Osteocyte (in vitro differentiated cells): ENCODE measurements around the gene ASTN2. TPM values are rescaled to one million over a fixed set of nuclear protein-coding genes. Genes with fewer than 3 reads are reported as not detected.

Experiments used
- DNase-seq: peaks from one replicate; pipeline ENCODE4 v3.0.0; 2021; ENCODE audit warnings: mixed read lengths; ENCODE audit not compliant: unreplicated experiment; ENCODE audit errors: extremely low spot score
- H3K27ac Mint-ChIP-seq: one replicate; pipeline ENCODE4 v1.8.0; 2021; ENCODE audit warnings: mild to moderate bottlenecking, mixed read lengths; ENCODE audit not compliant: unreplicated experiment
- H3K27me3 Mint-ChIP-seq: one replicate; pipeline ENCODE4 v1.8.0; 2021; ENCODE audit warnings: mixed read lengths; ENCODE audit not compliant: unreplicated experiment
- H3K36me3 Mint-ChIP-seq: one replicate; pipeline ENCODE4 v1.8.0; 2021; ENCODE audit warnings: mixed read lengths; ENCODE audit not compliant: unreplicated experiment
- H3K4me1 Mint-ChIP-seq: one replicate; pipeline ENCODE4 v1.8.0; 2021; ENCODE audit warnings: mixed read lengths; ENCODE audit not compliant: unreplicated experiment
- H3K4me3 Mint-ChIP-seq: one replicate; pipeline ENCODE4 v1.8.0; 2021; ENCODE audit warnings: mild to moderate bottlenecking, moderate library complexity, mixed read lengths; ENCODE audit not compliant: unreplicated experiment
- H3K9me3 Mint-ChIP-seq: one replicate; pipeline ENCODE4 v1.8.0; 2021; ENCODE audit warnings: mixed read lengths; ENCODE audit not compliant: unreplicated experiment
- total RNA-seq: library from RNA; stranded (reverse); gene quantifications from 2 replicates; pipeline ENCODE4 v1.2.1, GENCODE V29; 2021
- TF ChIP-seq, protein P1 (sequence below): fragments of 200-600 bp; sonication (generic); IDR thresholded peaks from 2 replicates; pipeline ENCODE4 v1.5.0; 2021; ENCODE audit warnings: antibody characterized with exemption, mild to moderate bottlenecking, moderate library complexity

ASTN2 gene
- total RNA-seq, 1 donor from 2014 or later: 2.3 TPM

DNA sequence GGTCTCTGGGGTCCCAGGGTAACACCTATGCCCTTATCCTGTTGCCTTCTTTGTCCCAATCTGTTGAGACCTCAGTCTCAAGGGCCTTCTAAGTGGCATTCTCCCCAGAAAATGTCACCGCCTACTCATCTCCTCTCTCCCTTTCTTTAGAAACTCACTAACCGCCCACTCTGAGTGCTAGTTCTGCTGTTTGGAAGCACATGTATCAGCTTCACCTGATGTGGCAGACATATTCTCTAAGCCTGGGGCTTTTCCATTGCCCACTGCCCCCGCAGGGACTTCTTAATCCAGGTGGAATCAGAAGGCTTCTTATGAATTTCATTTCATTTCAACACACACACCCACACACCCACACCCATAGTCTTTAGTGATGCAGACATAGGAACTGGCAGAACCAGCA is 165.1 kb downstream of the ASTN2 start:
- no peak overlapping the region for H3K4me3 Mint-ChIP-seq
- H3K4me1 Mint-ChIP-seq: no peaks in the 10 kb centered on the region
- H3K9me3 Mint-ChIP-seq: no peaks in the 10 kb centered on the region
- no peak overlapping the region for H3K27ac Mint-ChIP-seq
- no peaks in the 10 kb centered on the region for H3K27me3 Mint-ChIP-seq
- no peaks in the 10 kb centered on the region for H3K36me3 Mint-ChIP-seq
- no peak for DNase-seq
- TF ChIP-seq, protein P1, sequence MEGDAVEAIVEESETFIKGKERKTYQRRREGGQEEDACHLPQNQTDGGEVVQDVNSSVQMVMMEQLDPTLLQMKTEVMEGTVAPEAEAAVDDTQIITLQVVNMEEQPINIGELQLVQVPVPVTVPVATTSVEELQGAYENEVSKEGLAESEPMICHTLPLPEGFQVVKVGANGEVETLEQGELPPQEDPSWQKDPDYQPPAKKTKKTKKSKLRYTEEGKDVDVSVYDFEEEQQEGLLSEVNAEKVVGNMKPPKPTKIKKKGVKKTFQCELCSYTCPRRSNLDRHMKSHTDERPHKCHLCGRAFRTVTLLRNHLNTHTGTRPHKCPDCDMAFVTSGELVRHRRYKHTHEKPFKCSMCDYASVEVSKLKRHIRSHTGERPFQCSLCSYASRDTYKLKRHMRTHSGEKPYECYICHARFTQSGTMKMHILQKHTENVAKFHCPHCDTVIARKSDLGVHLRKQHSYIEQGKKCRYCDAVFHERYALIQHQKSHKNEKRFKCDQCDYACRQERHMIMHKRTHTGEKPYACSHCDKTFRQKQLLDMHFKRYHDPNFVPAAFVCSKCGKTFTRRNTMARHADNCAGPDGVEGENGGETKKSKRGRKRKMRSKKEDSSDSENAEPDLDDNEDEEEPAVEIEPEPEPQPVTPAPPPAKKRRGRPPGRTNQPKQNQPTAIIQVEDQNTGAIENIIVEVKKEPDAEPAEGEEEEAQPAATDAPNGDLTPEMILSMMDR: no peak

DNA sequence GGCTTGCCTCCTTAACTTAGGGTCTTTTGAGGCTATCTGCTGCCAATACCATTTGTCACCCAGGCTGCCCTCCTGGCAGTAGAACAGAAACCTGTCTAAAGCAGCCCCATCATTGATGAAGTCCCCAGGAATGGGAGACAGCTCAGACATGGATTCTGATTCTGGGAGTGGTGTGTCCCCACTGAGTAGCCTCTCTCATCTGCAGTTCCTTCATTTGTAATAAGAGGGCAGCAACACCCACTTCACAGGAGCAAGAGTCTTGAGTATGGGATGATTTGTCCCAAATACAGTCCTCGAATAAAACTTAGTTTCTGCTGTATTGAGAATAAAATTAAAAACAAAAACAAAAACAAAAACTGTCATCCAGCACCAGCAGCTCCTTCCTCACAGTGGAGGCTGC is 167.6 kb downstream of the ASTN2 start:
- Mint-ChIP-seq H3K4me1 (no peaks in the 10 kb centered on the region), H3K9me3 (peaks cover 3% of the 10 kb centered on the region), H3K27ac (no peak overlapping the region), H3K4me3 (no peak overlapping the region), H3K36me3 (no peaks in the 10 kb centered on the region), H3K27me3 (no peaks in the 10 kb centered on the region)
- DNase-seq: no peak
- TF ChIP-seq, protein P1: peak; percentile 25

DNA sequence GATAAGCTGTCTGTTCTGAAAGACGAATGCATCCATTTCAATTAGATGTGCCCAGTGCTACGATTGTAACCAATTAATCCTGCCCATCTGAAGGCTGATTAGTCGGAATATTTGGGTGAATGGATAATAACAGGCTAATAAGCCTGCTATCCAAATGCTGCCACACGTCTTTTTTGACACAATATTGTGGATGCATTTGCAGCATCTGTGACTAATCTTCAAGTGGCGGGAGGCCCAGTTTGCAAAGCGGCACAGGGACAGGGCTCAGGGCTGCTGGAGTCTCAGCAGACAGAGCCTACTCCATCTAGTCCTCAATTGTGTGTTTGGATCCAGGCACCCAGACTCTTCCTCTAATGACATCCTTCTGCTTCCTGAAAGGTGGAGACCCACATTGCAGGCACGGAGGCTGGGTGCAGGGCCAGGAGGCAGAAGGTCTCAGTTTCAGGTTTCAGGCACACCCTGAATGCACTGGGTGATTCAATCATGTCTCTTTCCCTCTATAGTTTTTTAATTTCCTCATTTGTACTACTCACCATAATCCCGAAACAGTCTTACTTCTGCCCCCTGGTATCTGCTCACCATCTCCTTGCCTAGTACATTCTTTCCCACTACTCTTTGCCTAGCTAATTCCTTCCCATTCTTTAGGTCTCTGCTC is 169.6 kb downstream of the ASTN2 start:
- no peak for DNase-seq
- TF ChIP-seq, protein P1: no peak
- H3K27ac Mint-ChIP-seq: no peak overlapping the region
- H3K36me3 Mint-ChIP-seq: no peaks in the 10 kb centered on the region
- H3K4me1 Mint-ChIP-seq: no peaks in the 10 kb centered on the region
- no peak overlapping the region for H3K4me3 Mint-ChIP-seq
- H3K9me3 Mint-ChIP-seq: peaks cover 3% of the 10 kb centered on the region
- H3K27me3 Mint-ChIP-seq: no peaks in the 10 kb centered on the region

DNA sequence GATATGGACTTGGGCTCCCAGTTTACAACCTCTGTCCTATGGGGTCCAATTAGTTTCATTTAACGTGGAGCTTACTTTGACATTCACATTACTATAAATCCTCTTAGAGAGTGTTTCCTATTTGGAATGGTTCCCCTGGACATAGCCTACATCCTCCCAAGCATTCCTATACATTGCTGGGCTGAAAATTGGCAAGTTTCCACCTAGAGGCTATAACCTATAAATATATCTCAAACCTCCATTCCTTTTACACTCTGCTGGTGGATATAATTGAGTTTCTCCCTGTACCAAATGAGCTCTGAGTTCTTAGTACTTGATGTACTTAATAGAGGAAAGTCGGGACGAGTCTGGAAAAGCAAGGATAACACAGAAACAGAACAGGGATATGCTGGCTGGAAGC is 172.8 kb downstream of the ASTN2 start:
- no peak for DNase-seq
- Mint-ChIP-seq H3K27ac (no peak overlapping the region), H3K4me1 (no peaks in the 10 kb centered on the region), H3K4me3 (no peak overlapping the region), H3K27me3 (no peaks in the 10 kb centered on the region), H3K36me3 (no peaks in the 10 kb centered on the region), H3K9me3 (peaks cover 3% of the 10 kb centered on the region)
- TF ChIP-seq, protein P1: no peak

DNA sequence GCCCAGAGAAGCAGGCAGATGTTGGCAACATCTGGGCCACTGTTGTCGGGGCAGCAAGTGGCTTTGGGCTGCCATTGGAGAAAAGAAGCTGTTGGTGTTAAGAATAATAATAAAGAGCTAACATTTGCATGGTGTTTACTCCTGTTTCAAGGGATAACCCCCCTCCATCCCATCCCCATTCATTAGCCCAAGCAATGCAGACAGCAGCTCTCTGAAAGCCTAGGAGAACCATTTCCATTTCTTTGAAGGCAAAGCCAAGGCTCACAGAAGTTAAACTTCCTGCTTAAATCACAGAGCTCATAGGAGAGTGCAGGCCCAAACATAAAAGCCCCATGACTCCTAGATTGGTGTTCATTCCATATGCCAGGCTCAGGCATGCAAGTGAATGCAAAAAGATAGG is 175.4 kb downstream of the ASTN2 start:
- Mint-ChIP-seq H3K27me3 (no peaks in the 10 kb centered on the region), H3K4me3 (no peak overlapping the region), H3K9me3 (peaks cover 3% of the 10 kb centered on the region), H3K36me3 (no peaks in the 10 kb centered on the region), H3K27ac (no peak overlapping the region), H3K4me1 (no peaks in the 10 kb centered on the region)
- DNase-seq: no peak
- TF ChIP-seq, protein P1: no peak
